Heart left ventricle (tissue), 13 donors: Measurements from ENCODE around the gene GRK3.

Experiments
- CTCF ChIP-seq, 12 donors: fragments of 200-600 bp; sonication (generic) in 4 of 12; IDR thresholded peaks; one replicate each; pipeline versions ENCODE4 v1.5.0 to v1.8.0; 2018 to 2022; ENCODE audit warnings: antibody characterized with exemption in 12 of 12, mild to moderate bottlenecking in 5 of 12
- POLR2A ChIP-seq, 2 donors: fragments of 450-650 bp; IDR thresholded peaks; one replicate each; pipeline ENCODE4 v1.6.1; 2017; ENCODE audit warnings: antibody characterized with exemption in 2 of 2, mild to moderate bottlenecking in 2 of 2, moderate library complexity in 2 of 2
- donor health status: ischemic (EF 13 %, LVEDD 7.1; RV severe dilation, severe dysfunction).
- donor health status: DM: no; HTN: yes; CAD: no.
- donor health status: DM: no; HTN: no; CAD: no.
- donor health status: ischemic (EF 25% LVEDD 6.9; RV normal size, moderate dysfunction).
- donor health status: ischemic (EF 25% LVEDD 5.7; RV mildly dilated, moderate dysfunction).
- donor health status: ischemic (EF 35%, LVEDD 5.7; RV mildly dilated, moderate dysfunction).
- donor health status: nonischemic (EF 11% LVEDD 7.7; RV severe dilation, severe dysfunction).
- donor health status: DM: yes; HTN: yes; CAD: no.
- donor health status: PGD.
- donor health status: ischemic (EF 29% LVEDD 5.4; RV normal size, mild dysfunction).
- donor health status: nonischemic (EF 23%, LVEDD 6.1; RV moderate dilation, normal function).

GRCh38 chr22:25645266-25645665, 80.8 kb downstream of the GRK3 start:
- TF ChIP-seq POLR2A (IDR thresholded peaks at IDR 0.05) (no peak), CTCF (IDR thresholded peaks at IDR 0.05) (no peak)
